Measurements from ENCODE around the gene OR8G5.
"Not testable (repeated sequence)": the region's sequence is repeated elsewhere in the genome, so short reads cannot be mapped to it uniquely, and the experiment has no call there.

- not testable (repeated sequence) for TF ChIP-seq EZH2 (IDR thresholded peaks at IDR 0.05; ENCODE audit: borderline replicate concordance, insufficient read depth, low read depth, low read length, poor library complexity, severe bottlenecking)
- TF ChIP-seq, protein P1, sequence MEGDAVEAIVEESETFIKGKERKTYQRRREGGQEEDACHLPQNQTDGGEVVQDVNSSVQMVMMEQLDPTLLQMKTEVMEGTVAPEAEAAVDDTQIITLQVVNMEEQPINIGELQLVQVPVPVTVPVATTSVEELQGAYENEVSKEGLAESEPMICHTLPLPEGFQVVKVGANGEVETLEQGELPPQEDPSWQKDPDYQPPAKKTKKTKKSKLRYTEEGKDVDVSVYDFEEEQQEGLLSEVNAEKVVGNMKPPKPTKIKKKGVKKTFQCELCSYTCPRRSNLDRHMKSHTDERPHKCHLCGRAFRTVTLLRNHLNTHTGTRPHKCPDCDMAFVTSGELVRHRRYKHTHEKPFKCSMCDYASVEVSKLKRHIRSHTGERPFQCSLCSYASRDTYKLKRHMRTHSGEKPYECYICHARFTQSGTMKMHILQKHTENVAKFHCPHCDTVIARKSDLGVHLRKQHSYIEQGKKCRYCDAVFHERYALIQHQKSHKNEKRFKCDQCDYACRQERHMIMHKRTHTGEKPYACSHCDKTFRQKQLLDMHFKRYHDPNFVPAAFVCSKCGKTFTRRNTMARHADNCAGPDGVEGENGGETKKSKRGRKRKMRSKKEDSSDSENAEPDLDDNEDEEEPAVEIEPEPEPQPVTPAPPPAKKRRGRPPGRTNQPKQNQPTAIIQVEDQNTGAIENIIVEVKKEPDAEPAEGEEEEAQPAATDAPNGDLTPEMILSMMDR (IDR thresholded peaks at IDR 0.05), result not testable (repeated sequence)
Measured at GRCh38 chr11:124270886-124271285, 14.7 kb downstream of the OR8G5 start.

All from B cell (primary cell).